Measurements from ENCODE around the gene RFTN1. TPM values are rescaled to one million over a fixed set of nuclear protein-coding genes. Genes with fewer than 3 reads are reported as not detected.

The RFTN1 gene
- total and polyA plus RNA-seq, 9 of the 15 experiments (the other 6 are each of a cell fraction or from before 2014, with no cell fraction given) = 0.08 to 0.51 (median 0.11) TPM; not detected in 6

- no peak for TF ChIP-seq STAT6 (CRISPR knock-in tag; IDR thresholded peaks at IDR 0.05)
- TF ChIP-seq RBFOX2 (IDR thresholded peaks at IDR 0.05; ENCODE audit: low read depth, low read length) = no peak
- no peak for TF ChIP-seq FOXJ3 (CRISPR knock-in tag; IDR thresholded peaks at IDR 0.05)
- TF ChIP-seq ZNF280A (IDR thresholded peaks at IDR 0.05; ENCODE audit: low read depth, partially characterized antibody) = peak; percentile 60
- no peak for TF ChIP-seq TAF9B (IDR thresholded peaks at IDR 0.05; ENCODE audit: partially characterized antibody)
- no peak for TF ChIP-seq CUX1 (CRISPR knock-in tag; IDR thresholded peaks at IDR 0.05)
- no peak for TF ChIP-seq CREB3 (tag; conservative IDR thresholded peaks at IDR 0.05; ENCODE audit: low read depth)
- TF ChIP-seq RB1 (IDR thresholded peaks at IDR 0.05; ENCODE audit: low read depth) = no peak
- TF ChIP-seq HEY1 (CRISPR knock-in tag; IDR thresholded peaks at IDR 0.05; ENCODE audit: borderline replicate concordance) = no peak
- TF ChIP-seq TSC22D4 (tag; IDR thresholded peaks at IDR 0.05) = no peak
- TF ChIP-seq PATZ1 (CRISPR knock-in tag; IDR thresholded peaks at IDR 0.05; ENCODE audit: borderline replicate concordance) = no peak
- no peak for TF ChIP-seq HDAC3 (IDR thresholded peaks at IDR 0.05; ENCODE audit: borderline replicate concordance, partially characterized antibody)
These were observed 38.0 kb upstream of the RFTN1 start (continued) for GRCh38 chr3:16551342-16551976.
